MCF 10A (cell line): ENCODE measurements around the gene KDM2A. TPM values are rescaled to one million over a fixed set of nuclear protein-coding genes. Genes with fewer than 3 reads are reported as not detected.

ENCODE experiments used
- Bru-seq: library from RNA; stranded (reverse); fragments of 400-500 nt; gene quantifications from one replicate; lab custom pipeline; 2021; lab: Mats Ljungman, UMichigan
- BruChase-seq, 2 experiments: library from RNA; stranded (reverse); fragments of 400-500 nt; gene quantifications; one replicate each; lab custom pipeline; 2021; lab: Mats Ljungman, UMichigan
- BruUV-seq: library from RNA; stranded (reverse); fragments of 400-500 nt; replicated peaks from 2 replicates; lab custom pipeline; 2021; lab: Mats Ljungman, UMichigan
- CTCF ChIA-PET: fragments of 300-600 bp; sonication (Branson Sonifier 250); formaldehyde crosslinking; extraction: SDS; loops from one replicate; lab custom pipeline; 2021; ENCODE audit warnings: antibody characterized with exemption, inconsistent platforms; lab: Yijun Ruan, JAX
- POLR2A ChIA-PET: fragments of 300-600, 350-650 bp; sonication (Branson Sonifier 250); formaldehyde crosslinking; extraction: SDS; loops from one replicate; lab custom pipeline; 2020; ENCODE audit warnings: antibody characterized with exemption, inconsistent platforms; lab: Yijun Ruan, JAX
- DNase-seq: peaks from one replicate; pipeline ENCODE4 v3.0.0-alpha.2; 2018; ENCODE audit not compliant: unreplicated experiment
- H3K27ac Mint-ChIP-seq: one replicate; pipeline ENCODE4 v1.8.0; 2022; ENCODE audit warnings: mild to moderate bottlenecking, low read depth, mixed read lengths; ENCODE audit not compliant: unreplicated experiment
- H3K27me3 Mint-ChIP-seq: one replicate; pipeline ENCODE4 v1.8.0; 2022; ENCODE audit warnings: mixed read lengths; ENCODE audit not compliant: insufficient read depth, unreplicated experiment
- H3K36me3 Mint-ChIP-seq: one replicate; pipeline ENCODE4 v1.8.0; 2022; ENCODE audit warnings: mild to moderate bottlenecking, moderate library complexity, mixed read lengths; ENCODE audit not compliant: insufficient read depth, unreplicated experiment
- H3K4me1 Mint-ChIP-seq: one replicate; pipeline ENCODE4 v1.8.0; 2022; ENCODE audit warnings: mixed read lengths; ENCODE audit not compliant: insufficient read depth, unreplicated experiment
- H3K4me3 Mint-ChIP-seq: one replicate; pipeline ENCODE4 v1.8.0; 2022; ENCODE audit warnings: mild to moderate bottlenecking, moderate library complexity, mixed read lengths; ENCODE audit not compliant: unreplicated experiment
- H3K9me3 Mint-ChIP-seq: one replicate; pipeline ENCODE4 v1.8.0; 2022; ENCODE audit warnings: mixed read lengths; ENCODE audit not compliant: unreplicated experiment
- intact Hi-C: fragments of 100-400 bp; cut with micrococcal nuclease; formaldehyde crosslinking; loops from 2 replicates; pipeline ENCODE4 v1.14.1; 2022
- long read RNA-seq: library from polyadenylated mRNA; stranded (forward); transcript quantifications from one replicate; pipeline ENCODE4 v2.0.0, GENCODE V29; 2022
- total RNA-seq: library from RNA; stranded (reverse); gene quantifications from 2 replicates; pipeline ENCODE4 v1.2.3, GENCODE V29; 2022
- TF ChIP-seq, protein P1 (sequence below): fragments of 200-600 bp; IDR thresholded peaks from one replicate; pipeline ENCODE4 v1.8.0; 2022; ENCODE audit warnings: antibody characterized with exemption, mild to moderate bottlenecking; ENCODE audit not compliant: unreplicated experiment

The KDM2A gene
- total RNA-seq, result 63.8 and 64.5 TPM in 2 replicates
- percentile 79 among the genes with signal in this experiment for Bru-seq, nascent RNA
- percentile 79 among the genes with signal in this experiment for BruChase-seq, experiment 1, labeled RNA remaining after a 6-hour chase
- percentile 79 among the genes with signal in this experiment for BruChase-seq, experiment 2, labeled RNA remaining after a 2-hour chase
- long read RNA-seq, partial matches to known transcripts, result 1 of 23 reads
- long read RNA-seq, other reads (novel, unspliced or antisense), result 20 of 23 reads

DNA sequence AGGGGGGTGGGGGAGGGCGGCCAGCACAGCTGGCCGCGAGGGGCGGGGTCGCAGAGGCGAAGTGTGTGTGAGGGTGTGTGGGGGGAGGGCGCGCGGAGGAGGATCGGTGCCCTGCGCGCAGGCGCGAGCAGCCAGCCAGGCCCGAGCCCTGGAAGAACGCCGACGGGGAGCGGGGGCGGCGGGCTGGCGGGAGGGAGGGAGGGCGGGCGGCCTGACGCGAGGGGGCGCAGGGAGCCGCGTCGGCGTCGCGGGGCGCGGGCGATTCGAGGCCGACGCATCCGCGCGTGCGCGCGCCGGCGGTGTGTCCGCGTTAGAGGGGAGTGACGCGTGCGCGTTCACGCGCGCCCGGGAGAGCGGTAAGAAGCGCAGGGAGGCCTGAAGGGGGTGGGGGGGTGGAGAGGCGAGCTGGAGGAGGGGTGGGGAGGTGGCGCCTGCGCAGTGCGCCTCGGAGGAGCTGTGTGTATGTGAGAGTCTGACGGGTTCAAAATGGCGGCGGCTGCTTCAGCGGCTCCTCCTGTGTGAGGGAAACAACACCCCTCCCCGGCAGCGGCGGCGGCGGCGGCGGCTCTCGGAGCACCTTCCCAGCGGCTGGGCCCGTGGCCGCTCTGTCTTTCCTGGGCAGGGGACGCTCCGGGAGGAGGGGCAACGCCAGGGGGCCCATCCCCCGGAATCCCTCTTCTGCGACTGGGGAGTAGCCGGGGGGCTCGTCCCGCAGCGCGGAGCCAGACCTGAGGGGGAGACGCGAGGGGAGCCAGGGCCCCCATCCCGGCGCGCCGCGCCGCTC lies at the start of gene KDM2A:
KDM2A (plus strand) TSS at position 463 of the 784 bp plus-strand sequence. CDS start 2,054 bp downstream, outside the sequence.
- Mint-ChIP-seq H3K27ac (peak within 1 kb of the TSS; percentile 88), H3K9me3 (no peaks in the 10 kb centered on the region), H3K36me3 (peaks cover 24% of the 10 kb centered on the region), H3K27me3 (no peaks in the 10 kb centered on the region), H3K4me1 (peaks cover 17% of the 10 kb centered on the region), H3K4me3 (peak within 1 kb of the TSS; percentile 93)
- ChIA-PET POLR2A (interaction anchor here (0.6 to 4.5 kb wide), 10 partner anchors 9 to 273 kb away, joined by 3 to 52 read pairs (median 4); partner anchors contain the start of genes RAD9A and RHOD), CTCF (interaction anchor here (0.6 to 1.0 kb wide), 4 partner anchors 23 to 1338 kb away, joined by 3 to 6 read pairs (median 3); no protein-coding TSS in a partner anchor)
- peak; percentile 97 for DNase-seq
- TF ChIP-seq, protein P1, sequence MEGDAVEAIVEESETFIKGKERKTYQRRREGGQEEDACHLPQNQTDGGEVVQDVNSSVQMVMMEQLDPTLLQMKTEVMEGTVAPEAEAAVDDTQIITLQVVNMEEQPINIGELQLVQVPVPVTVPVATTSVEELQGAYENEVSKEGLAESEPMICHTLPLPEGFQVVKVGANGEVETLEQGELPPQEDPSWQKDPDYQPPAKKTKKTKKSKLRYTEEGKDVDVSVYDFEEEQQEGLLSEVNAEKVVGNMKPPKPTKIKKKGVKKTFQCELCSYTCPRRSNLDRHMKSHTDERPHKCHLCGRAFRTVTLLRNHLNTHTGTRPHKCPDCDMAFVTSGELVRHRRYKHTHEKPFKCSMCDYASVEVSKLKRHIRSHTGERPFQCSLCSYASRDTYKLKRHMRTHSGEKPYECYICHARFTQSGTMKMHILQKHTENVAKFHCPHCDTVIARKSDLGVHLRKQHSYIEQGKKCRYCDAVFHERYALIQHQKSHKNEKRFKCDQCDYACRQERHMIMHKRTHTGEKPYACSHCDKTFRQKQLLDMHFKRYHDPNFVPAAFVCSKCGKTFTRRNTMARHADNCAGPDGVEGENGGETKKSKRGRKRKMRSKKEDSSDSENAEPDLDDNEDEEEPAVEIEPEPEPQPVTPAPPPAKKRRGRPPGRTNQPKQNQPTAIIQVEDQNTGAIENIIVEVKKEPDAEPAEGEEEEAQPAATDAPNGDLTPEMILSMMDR, result peak; percentile 8
- BruUV-seq, result no TSS peak
- intact Hi-C loops, result loop anchor here (2.0 kb wide), 1 partner anchor 122 kb away; no protein-coding TSS in a partner anchor

DNA sequence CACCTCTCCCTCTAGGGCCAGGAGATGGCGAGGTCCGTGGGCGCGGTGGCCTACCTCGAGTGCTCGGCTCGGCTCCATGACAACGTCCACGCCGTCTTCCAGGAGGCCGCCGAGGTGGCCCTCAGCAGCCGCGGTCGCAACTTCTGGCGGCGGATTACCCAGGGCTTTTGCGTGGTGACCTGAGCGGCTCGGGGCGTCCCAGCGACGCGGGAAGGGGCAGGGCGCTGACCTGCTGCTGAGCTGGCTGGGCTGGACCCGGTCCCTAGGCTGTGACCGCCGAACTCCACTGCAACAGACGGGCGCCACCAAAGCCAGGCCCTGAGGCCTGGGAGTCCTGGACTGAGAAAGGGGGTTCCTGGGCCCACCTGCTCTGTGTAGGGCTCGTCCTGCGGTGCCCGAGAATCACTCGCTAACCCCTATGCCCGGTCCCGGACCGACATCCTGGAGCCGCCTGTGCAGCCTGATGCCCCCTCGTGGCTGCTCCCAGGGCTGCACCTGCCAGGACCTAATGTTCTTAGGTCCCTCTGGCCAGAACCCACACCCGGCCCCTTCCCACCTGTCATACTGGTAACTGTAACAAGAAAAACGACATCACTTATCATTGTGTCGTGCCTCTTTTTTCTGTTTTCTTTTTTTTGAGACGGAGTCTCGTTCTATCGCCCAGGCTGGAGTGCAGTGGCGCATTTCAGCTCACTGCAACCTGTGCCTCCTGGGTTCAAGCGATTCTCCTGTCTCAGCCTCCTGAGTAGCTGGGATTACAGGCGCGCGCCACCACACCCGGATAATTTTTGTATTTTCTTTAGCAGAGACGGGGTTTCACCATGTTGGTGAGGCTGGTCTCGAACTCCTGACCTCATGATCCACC lies 47.4 kb upstream of the KDM2A start:
- Mint-ChIP-seq H3K4me1 (peaks cover 5% of the 10 kb centered on the region), H3K4me3 (no peak overlapping the region), H3K27me3 (no peaks in the 10 kb centered on the region), H3K27ac (no peak overlapping the region), H3K36me3 (peaks cover 64% of the 10 kb centered on the region), H3K9me3 (no peaks in the 10 kb centered on the region)
- ChIA-PET POLR2A (no interaction called here), CTCF (interaction anchor here (0.6 to 4.6 kb wide), 7 partner anchors 9 to 1729 kb away, joined by 3 to 30 read pairs (median 3); partner anchors contain the start of gene RHOD)
- TSS peak; percentile 64 for BruUV-seq
- peak; percentile 17 for DNase-seq
- TF ChIP-seq, protein P1, result peak; percentile 27
- intact Hi-C loops, result no loop called here

DNA sequence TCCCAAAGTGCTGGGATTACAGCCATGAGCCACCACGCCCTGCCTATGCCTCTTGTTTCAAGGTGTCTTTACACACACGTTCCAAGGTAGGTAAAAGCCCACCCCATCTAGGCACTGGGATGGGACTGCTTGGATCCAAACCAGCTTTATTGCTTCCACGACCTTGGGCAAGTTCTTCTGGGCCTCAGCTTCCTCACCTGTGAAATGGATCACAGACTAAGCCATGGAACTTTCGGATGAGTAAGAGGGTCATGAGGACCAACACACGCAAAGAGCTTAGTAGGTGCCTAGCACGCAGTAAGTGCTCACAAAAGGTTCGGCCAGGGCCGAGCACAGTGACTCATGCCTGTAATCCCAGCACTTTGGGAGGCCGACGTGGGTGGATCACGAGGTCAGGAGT lies 46.8 kb upstream of the KDM2A start:
- intact Hi-C loops, result no loop called here
- H3K36me3 Mint-ChIP-seq, result peaks cover 61% of the 10 kb centered on the region
- POLR2A ChIA-PET, result interaction anchor here (0.7 kb wide), 1 partner anchor 232 kb away, joined by 3 read pairs; no protein-coding TSS in a partner anchor
- CTCF ChIA-PET, result interaction anchor here (0.6 to 4.6 kb wide), 7 partner anchors 9 to 1730 kb away, joined by 3 to 30 read pairs (median 3); partner anchors contain the start of gene RHOD
- no peak overlapping the region for H3K4me3 Mint-ChIP-seq
- no peak overlapping the region for H3K27ac Mint-ChIP-seq
- no peaks in the 10 kb centered on the region for H3K27me3 Mint-ChIP-seq
- peaks cover 11% of the 10 kb centered on the region for H3K4me1 Mint-ChIP-seq
- no peak for DNase-seq
- BruUV-seq, result no TSS peak
- TF ChIP-seq, protein P1, result no peak
- no peaks in the 10 kb centered on the region for H3K9me3 Mint-ChIP-seq
